Measurements from ENCODE around the gene OR2W3.
A peak's percentile ranks its signal among the peaks of the same experiment; 100 is the strongest.

Gene OR2W3

DNA sequence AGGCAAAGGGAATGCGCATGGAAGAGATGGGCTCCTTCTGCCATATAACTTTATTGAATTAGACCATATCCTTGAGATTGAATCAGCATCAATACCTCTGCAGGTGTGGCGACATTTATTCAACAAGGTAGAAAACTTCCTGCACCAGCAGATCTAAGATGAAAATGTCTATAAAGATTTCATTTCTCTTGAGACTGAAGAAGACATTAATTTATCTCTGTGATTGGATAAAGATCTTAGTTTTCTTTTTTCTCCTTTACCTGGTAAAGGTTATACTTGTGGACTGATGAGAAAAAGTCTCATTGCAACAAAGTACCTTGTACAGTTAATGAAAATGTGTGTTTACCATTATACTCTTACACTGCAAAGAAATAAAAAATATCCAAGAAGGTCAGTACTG, 24.6 kb downstream of the OR2W3 start, which contains the start of gene OR2T8:
OR2T8 (plus strand) TSS at position 301 of the 400 bp plus-strand sequence. CDS start 766 bp downstream, outside the sequence.
- no peak for DNase-seq (ENCODE audit: low spot score)

DNA sequence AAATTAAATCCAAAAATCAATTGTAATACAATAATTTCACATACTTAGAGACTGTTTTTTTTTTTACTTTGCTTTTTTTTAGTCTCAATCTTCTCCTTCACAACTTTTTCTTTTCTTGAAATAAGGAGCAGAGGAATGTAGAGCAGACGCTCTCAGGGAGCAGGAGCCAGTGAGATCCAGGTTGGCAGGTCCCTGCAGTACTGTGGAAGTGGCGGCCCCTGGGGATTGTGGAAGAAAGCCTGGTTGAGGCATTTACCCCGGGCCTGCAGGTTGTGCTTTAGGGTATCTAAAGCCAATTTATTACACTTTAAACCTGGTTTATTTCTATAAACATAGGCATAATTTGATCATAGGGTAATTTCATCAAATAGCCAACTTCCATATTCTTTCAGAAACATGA, 28.6 kb downstream of the OR2W3 start:
- no peak for DNase-seq (ENCODE audit: low spot score)

DNA sequence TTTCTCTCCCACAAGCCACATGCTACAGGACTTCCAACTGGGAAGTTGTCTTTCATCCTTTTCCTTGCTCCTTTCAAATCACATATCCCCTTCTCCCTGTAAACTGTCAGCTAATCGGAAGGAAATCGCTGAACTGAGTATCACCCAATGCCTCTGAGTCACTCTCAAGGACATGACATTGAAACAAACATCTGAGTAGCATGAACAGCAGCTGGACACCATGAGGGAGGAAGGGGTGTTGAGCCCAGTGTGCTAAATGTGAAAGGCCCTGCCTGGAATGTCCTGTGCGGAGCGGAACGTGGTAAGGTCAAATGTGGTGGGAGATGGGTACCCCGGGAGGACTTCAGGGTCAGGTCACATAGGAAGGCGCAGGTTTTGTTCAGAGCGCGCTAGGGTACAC, 29.5 kb downstream of the OR2W3 start, which contains the start of gene OR2AJ1:
OR2AJ1 (plus strand) TSS at position 22 of the 400 bp plus-strand sequence. CDS start 8,880 bp downstream, outside the sequence.
- DNase-seq (ENCODE audit: low spot score): no peak

DNA sequence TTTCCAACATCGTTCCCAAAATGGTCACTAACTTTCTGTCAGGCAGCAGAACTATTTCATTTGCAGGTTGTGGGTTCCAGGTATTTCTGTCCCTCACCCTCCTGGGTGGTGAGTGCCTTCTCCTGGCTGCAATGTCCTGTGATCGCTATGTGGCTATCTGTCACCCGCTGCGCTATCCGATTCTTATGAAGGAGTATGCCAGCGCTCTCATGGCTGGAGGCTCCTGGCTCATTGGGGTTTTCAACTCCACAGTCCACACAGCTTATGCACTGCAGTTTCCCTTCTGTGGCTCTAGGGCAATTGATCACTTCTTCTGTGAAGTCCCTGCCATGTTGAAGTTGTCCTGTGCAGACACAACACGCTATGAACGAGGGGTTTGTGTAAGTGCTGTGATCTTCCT, 38.6 kb downstream of the OR2W3 start:
- no peak for DNase-seq (ENCODE audit: low spot score)

DNA sequence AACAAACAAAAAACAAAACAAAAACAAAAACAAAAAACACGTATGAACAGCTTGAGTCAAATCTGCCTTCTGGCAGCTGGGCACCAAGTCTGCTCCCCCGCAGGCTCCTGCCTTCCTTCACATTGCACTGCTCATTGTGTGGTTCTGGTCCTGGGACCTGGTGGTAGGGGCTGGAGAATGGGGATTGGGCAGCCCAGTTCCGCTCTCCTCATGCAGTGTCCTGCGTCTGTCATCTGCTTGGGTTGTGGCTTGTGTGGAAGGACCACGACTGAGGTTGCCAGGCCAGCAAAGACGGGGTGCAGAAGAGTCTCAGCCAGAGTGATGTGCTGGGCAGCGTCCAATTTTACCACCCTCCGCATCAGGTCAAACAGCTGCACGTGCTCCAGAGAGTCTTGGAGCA, 40.4 kb downstream of the OR2W3 start:
- DNase-seq (ENCODE audit: low spot score): no peak

DNA sequence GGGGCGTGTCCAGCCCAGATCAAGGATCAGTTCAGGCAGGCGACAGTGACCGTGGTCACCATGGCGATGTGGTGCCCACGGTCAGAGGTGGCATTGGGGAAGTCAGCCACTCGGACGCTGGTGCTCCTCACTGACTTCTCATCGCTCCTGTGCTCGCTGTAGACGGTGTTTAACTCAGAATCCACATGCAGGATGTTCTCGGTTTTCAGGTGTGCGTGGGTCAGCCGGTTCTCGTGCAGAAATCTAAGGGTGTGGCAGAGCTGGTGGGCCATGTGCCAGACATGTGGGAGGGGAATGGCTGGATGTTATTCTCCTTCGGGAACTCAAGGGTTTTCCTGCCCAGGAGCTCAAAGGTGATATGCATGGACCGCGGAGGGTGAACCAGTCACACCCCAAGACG, 41.0 kb downstream of the OR2W3 start:
- DNase-seq (ENCODE audit: low spot score): no peak

DNA sequence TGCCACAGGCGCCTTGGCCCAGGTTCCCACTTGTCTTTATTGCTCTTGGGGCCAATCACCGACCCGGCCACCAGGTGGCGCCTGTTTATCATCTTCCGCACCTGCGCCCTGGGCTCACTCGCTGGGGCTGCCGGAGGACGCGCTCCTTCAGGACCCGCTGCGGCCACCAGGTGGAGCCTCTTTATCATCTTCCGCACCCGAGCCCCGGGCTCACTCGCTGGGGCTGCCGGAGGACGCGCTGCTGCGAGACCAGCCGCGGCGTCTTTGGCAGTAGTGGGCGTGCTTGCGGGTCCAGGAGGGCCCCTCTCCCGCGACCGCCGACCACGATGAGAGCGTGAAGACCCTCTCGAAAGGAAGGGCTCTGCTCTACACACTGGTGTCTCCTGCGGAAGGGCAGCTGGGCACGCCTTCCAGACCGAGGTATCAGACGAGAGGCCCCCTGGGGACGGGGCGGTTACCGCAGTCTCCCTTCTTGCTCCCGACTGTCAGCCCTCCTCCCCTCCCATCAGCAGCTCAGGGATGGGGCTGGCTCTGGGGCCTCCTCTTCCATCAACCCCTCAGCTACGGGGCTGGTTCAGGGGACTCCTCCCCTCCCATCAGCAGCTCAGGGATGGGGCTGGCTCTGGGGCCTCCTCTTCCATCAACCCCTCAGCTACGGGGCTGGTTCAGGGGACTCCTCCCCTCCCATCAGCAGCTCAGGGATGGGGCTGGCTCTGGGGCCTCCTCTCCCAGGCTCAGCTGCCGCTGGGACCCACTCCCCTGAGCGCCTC, 41.8 kb downstream of the OR2W3 start:
- DNase-seq (ENCODE audit: low spot score): peak; percentile 95

DNA sequence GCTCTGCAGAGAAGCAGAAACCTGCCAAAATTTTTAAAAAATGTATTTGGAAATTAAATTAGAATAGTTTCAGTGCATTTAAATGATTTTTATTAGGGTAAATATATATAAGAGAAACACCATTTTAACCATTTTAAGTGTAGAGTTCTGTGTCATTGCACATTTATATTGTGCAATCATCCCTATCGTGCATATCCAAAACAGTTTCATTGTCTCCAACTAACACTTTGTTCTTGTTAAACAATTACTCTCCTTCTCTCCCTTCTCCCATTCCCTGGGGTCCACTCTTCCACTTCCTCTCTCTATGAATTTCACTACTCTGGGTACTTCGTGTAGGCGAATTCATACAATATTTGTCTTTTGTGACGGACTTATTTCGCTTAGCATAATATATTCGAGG, 47.2 kb downstream of the OR2W3 start:
- no peak for DNase-seq (ENCODE audit: low spot score)
